BJ (cell line): Measurements from ENCODE around the gene LCN10. TPM values are rescaled to one million over a fixed set of nuclear protein-coding genes. Genes with fewer than 3 reads are reported as not detected.

ENCODE experiments used
- CTCF ChIA-PET: fragments of 350-600 bp; formaldehyde crosslinking; extraction: SDS; loops from one replicate; lab custom pipeline; 2021; ENCODE audit warnings: antibody characterized with exemption, inconsistent platforms; lab: Yijun Ruan, JAX
- POLR2A ChIA-PET: fragments of 300-600 bp; sonication (Branson Sonifier 250); formaldehyde crosslinking; extraction: SDS; loops from one replicate; lab custom pipeline; 2021; ENCODE audit warnings: antibody characterized with exemption; lab: Charles Lee
- DNase-seq: peaks from one replicate; pipeline ENCODE4 v3.0.0-alpha.2; 2011; ENCODE audit warnings: low read depth
- H3K27me3 ChIP-seq: 2 replicates; pipeline ENCODE4 v1.6.0; 2011; ENCODE audit warnings: low read length; ENCODE audit not compliant: control insufficient read depth, insufficient read depth
- H3K36me3 ChIP-seq: 2 replicates; pipeline ENCODE4 v1.5.1; 2011; ENCODE audit warnings: low read length; ENCODE audit not compliant: control insufficient read depth, insufficient read depth
- H3K4me3 ChIP-seq: 2 replicates; pipeline ENCODE4 v1.5.1; 2011; ENCODE audit warnings: low read depth, mild to moderate bottlenecking, control low read depth, low read length
- polyA plus RNA-seq: library from polyadenylated mRNA; depleted of rRNA; stranded (reverse); fragments of >200 nt; gene quantifications from 2 replicates; pipeline ENCODE4 v1.2.3, GENCODE V29; 2011
- TF ChIP-seq, protein P1 (sequence below): IDR thresholded peaks from 2 replicates; pipeline ENCODE4 v1.5.1; 2011; ENCODE audit warnings: low read depth, mild to moderate bottlenecking, control low read depth, inconsistent platforms, low read length, moderate library complexity; ENCODE audit not compliant: insufficient read depth

Gene LCN10
- polyA plus RNA-seq, 1 experiment: not detected

DNA sequence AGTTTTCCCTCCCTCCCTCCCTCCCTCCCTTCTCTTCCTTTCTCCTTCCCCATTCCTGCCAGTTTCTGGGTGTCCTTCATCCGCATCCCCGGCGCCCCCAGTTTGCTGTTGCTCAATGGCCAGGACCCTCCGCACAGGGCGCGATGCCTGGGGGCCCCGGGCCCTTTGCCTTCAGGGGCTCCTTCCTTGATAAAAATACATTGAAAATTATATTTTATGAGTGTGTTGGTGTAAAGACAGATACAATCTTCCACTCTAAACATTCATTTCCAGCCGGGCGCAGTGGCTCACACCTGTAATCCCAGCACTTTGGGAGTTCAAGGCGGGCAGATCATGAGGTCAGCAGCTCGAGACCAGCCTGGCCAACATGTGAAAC is 47.9 kb downstream of the LCN10 start:
- POLR2A ChIA-PET: no interaction called here
- CTCF ChIA-PET: interaction anchor here (0.5 to 1.5 kb wide), 4 partner anchors 9 to 33 kb away, joined by 3 to 5 read pairs (median 4); no protein-coding TSS in a partner anchor
- TF ChIP-seq, protein P1, sequence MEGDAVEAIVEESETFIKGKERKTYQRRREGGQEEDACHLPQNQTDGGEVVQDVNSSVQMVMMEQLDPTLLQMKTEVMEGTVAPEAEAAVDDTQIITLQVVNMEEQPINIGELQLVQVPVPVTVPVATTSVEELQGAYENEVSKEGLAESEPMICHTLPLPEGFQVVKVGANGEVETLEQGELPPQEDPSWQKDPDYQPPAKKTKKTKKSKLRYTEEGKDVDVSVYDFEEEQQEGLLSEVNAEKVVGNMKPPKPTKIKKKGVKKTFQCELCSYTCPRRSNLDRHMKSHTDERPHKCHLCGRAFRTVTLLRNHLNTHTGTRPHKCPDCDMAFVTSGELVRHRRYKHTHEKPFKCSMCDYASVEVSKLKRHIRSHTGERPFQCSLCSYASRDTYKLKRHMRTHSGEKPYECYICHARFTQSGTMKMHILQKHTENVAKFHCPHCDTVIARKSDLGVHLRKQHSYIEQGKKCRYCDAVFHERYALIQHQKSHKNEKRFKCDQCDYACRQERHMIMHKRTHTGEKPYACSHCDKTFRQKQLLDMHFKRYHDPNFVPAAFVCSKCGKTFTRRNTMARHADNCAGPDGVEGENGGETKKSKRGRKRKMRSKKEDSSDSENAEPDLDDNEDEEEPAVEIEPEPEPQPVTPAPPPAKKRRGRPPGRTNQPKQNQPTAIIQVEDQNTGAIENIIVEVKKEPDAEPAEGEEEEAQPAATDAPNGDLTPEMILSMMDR: no peak
- no peak overlapping the region for H3K4me3 ChIP-seq
- no peak for DNase-seq
- H3K36me3 ChIP-seq: no peaks in the 10 kb centered on the region
- peaks cover 6% of the 10 kb centered on the region for H3K27me3 ChIP-seq

DNA sequence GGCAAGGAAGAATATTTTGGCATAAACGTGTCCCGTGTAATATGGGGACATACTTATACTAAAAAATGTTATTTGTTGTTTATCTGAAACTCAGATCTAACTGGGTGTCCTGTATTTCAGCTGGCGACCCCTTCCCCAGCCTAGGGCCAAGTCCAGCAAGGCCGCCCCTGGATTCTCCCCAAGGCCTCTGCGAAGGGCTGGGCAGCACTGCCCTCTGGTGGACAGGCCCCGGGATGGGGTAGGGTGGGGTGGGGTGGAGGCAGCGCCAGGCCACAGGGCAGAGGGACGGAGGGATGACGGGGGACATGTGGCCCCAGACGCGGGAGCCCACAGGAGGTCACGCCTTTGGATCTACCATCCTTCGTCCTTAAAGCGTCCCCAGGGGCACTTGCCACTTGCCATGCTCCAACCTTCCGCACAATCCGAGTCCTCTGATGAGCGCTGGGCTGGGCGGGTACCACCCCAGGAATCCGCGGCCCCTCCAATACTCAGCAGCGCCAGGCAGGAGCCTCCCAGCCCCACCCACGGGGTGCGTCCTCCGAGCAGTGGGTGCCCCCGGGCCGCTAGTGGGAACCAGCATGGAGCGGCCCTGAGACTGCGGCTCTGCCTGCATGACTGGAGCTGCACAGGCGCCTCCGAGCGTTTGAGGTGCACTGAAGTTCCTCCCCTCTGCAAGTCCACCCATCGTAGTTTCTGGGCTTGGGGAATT is 48.4 kb downstream of the LCN10 start:
- peaks cover 6% of the 10 kb centered on the region for H3K27me3 ChIP-seq
- no peak for DNase-seq
- CTCF ChIA-PET: interaction anchor here (0.5 to 1.7 kb wide), 9 partner anchors 8 to 215 kb away, joined by 3 to 11 read pairs (median 4); partner anchors contain the start of gene TMEM141
- H3K4me3 ChIP-seq: no peak overlapping the region
- TF ChIP-seq, protein P1: peak; percentile 91
- POLR2A ChIA-PET: no interaction called here
- no peaks in the 10 kb centered on the region for H3K36me3 ChIP-seq

DNA sequence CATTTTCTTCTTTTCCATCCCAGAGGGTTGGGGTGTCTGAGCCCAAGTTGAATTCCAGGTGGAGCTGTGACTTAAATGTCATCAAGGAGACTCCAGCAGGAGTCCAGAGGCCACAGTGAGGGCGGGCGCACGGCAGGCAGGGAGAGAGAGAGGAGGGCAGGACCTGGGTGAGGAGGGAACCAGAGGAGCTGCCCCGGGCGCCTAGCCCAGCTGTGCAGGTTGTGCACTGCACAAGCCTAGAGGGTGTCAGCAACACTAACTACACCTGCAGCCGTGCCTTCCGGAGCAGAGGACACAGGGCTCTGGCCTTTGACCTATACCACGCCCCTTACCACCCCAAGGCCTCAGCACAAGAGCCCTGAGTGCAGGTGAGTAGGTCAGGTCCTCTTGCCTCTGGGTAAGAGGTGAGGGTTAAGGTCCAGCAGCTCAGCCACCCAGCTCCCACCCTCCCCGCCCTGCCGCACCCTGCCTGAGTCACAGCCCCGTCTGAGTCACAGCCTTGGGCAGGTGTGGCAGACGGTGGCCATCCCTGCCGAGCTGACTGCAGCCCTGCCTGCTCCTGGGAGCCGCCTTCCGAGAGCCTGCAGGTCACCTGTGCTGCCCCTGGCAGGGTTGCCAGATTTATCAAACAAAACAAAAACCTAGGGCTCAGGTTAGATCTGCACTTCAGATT is 49.1 kb downstream of the LCN10 start:
- peaks cover 6% of the 10 kb centered on the region for H3K27me3 ChIP-seq
- CTCF ChIA-PET: interaction anchor here (0.6 to 1.7 kb wide), 5 partner anchors 12 to 215 kb away, joined by 3 to 11 read pairs (median 3); partner anchors contain the start of gene TMEM141
- no peak for DNase-seq
- no peaks in the 10 kb centered on the region for H3K36me3 ChIP-seq
- POLR2A ChIA-PET: no interaction called here
- TF ChIP-seq, protein P1: no peak
- H3K4me3 ChIP-seq: no peak overlapping the region

DNA sequence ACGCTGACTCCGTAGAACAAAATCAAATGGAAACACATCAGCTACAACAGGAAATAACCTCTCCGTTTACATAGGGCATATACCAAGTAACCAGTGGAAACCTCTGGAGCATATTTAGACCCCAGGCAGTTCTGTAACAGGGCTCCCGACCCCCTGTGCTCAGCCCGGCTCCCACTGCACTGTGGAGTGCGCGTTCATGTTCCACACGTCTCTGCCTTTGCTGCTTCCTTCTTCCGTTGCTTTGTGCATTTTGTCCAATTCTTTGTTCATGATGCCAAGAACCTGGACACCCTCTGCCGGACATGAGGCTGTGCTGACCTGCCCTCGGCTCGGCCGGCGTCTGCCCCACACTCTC is 49.6 kb downstream of the LCN10 start:
- no peak overlapping the region for H3K4me3 ChIP-seq
- H3K36me3 ChIP-seq: no peaks in the 10 kb centered on the region
- no peak for DNase-seq
- TF ChIP-seq, protein P1: no peak
- POLR2A ChIA-PET: no interaction called here
- H3K27me3 ChIP-seq: peaks cover 6% of the 10 kb centered on the region
- CTCF ChIA-PET: interaction anchor here (1.4 to 1.7 kb wide), 2 partner anchors 22 to 98 kb away, joined by 3 to 11 read pairs; partner anchors contain the start of gene TMEM141
